ENCODE results near the gene NEUROG1.
"Not testable (repeated sequence)": the region's sequence is repeated elsewhere in the genome, so short reads cannot be mapped to it uniquely, and the experiment has no call there.

The NEUROG1 gene

GRCh38 chr5:135537745-135538144 is 2.0 kb upstream of the NEUROG1 start:
- DNase-seq (ENCODE audit: low read depth in 2 of 2, low spot score in 1 of 2), result no peak

GRCh38 chr5:135537271-135537670 is 1.5 kb upstream of the NEUROG1 start:
- no peak for DNase-seq (ENCODE audit: low read depth in 2 of 2, low spot score in 1 of 2)

- DNase-seq (ENCODE audit: low read depth in 2 of 2, low spot score in 1 of 2), result no peak
Observed at GRCh38 chr5:135535420-135535819, 344 bp downstream of the NEUROG1 start.

GRCh38 chr5:135534609-135535419 is 950 bp downstream of the NEUROG1 start:
- DNase-seq (ENCODE audit: low read depth in 2 of 2, low spot score in 1 of 2), result no peak

- DNase-seq (ENCODE audit: low read depth in 2 of 2, low spot score in 1 of 2), result no peak
Observed at GRCh38 chr5:135533794-135534193, 2.0 kb downstream of the NEUROG1 start.

- DNase-seq (ENCODE audit: low read depth in 2 of 2, low spot score in 1 of 2), result no peak
Observed at GRCh38 chr5:135533334-135533733, 2.4 kb downstream of the NEUROG1 start.

- not testable (repeated sequence) for DNase-seq (ENCODE audit: low read depth in 2 of 2, low spot score in 1 of 2)
Observed at GRCh38 chr5:135529576-135529975, 6.2 kb downstream of the NEUROG1 start.

- no peak for DNase-seq (ENCODE audit: low read depth in 2 of 2, low spot score in 1 of 2)
Observed at GRCh38 chr5:135526924-135527323, 8.8 kb downstream of the NEUROG1 start.

GRCh38 chr5:135521964-135522363 is 13.8 kb downstream of the NEUROG1 start:
- no peak for DNase-seq (ENCODE audit: low read depth in 2 of 2, low spot score in 1 of 2)

- DNase-seq (ENCODE audit: low read depth in 2 of 2, low spot score in 1 of 2), result no peak
Observed at GRCh38 chr5:135517631-135518030, 18.1 kb downstream of the NEUROG1 start.

- DNase-seq (ENCODE audit: low read depth in 2 of 2, low spot score in 1 of 2), result no peak
Observed at GRCh38 chr5:135514116-135514515, 21.6 kb downstream of the NEUROG1 start.

- no peak for DNase-seq (ENCODE audit: low read depth in 2 of 2, low spot score in 1 of 2)
Observed at GRCh38 chr5:135511761-135512575, 23.8 kb downstream of the NEUROG1 start.

GRCh38 chr5:135509995-135510394 is 25.8 kb downstream of the NEUROG1 start:
- no peak for DNase-seq (ENCODE audit: low read depth in 2 of 2, low spot score in 1 of 2)

GRCh38 chr5:135508496-135509005 is 27.2 kb downstream of the NEUROG1 start:
- DNase-seq (ENCODE audit: low read depth in 2 of 2, low spot score in 1 of 2), result no peak

GRCh38 chr5:135505973-135506372 is 29.8 kb downstream of the NEUROG1 start:
- no peak for DNase-seq (ENCODE audit: low read depth in 2 of 2, low spot score in 1 of 2)

GRCh38 chr5:135504376-135504775 is 31.4 kb downstream of the NEUROG1 start:
- DNase-seq (ENCODE audit: low read depth in 2 of 2, low spot score in 1 of 2), result no peak

- no peak for DNase-seq (ENCODE audit: low read depth in 2 of 2, low spot score in 1 of 2)
Observed at GRCh38 chr5:135503871-135504270, 31.9 kb downstream of the NEUROG1 start.

- no peak for DNase-seq (ENCODE audit: low read depth in 2 of 2, low spot score in 1 of 2)
Observed at GRCh38 chr5:135502836-135503520, 32.8 kb downstream of the NEUROG1 start.

GRCh38 chr5:135501965-135502364 is 33.8 kb downstream of the NEUROG1 start:
- no peak for DNase-seq (ENCODE audit: low read depth in 2 of 2, low spot score in 1 of 2)

- DNase-seq (ENCODE audit: low read depth in 2 of 2, low spot score in 1 of 2), result no peak
Observed at GRCh38 chr5:135498637-135498995, 37.1 kb downstream of the NEUROG1 start.

GRCh38 chr5:135497971-135498636 is 37.7 kb downstream of the NEUROG1 start:
- DNase-seq (ENCODE audit: low read depth in 2 of 2, low spot score in 1 of 2), result no peak
